AG09309 (cell line): Measurements from ENCODE around the gene BEND2.

Experiments used
- DNase-seq: peaks from one replicate; pipeline ENCODE4 v3.0.0-alpha.2; 2010; ENCODE audit warnings: low read depth
- H3K4me3 ChIP-seq: 2 replicates; pipeline ENCODE4 v1.5.1; 2011; ENCODE audit warnings: mild to moderate bottlenecking, low read depth, low read length, moderate library complexity; ENCODE audit not compliant: control insufficient read depth
- TF ChIP-seq, protein P1 (sequence below): IDR thresholded peaks from 2 replicates; pipeline ENCODE4 v1.5.1; 2011; ENCODE audit warnings: mild to moderate bottlenecking, low read depth, low read length, inconsistent platforms; ENCODE audit not compliant: insufficient read depth, control insufficient read depth; ENCODE audit errors: missing control alignments

Gene BEND2

GRCh38 chrX:18149454-18149853, 71.2 kb downstream of the BEND2 start:
- no peak for DNase-seq
- no peak overlapping the region for H3K4me3 ChIP-seq
- TF ChIP-seq, protein P1, sequence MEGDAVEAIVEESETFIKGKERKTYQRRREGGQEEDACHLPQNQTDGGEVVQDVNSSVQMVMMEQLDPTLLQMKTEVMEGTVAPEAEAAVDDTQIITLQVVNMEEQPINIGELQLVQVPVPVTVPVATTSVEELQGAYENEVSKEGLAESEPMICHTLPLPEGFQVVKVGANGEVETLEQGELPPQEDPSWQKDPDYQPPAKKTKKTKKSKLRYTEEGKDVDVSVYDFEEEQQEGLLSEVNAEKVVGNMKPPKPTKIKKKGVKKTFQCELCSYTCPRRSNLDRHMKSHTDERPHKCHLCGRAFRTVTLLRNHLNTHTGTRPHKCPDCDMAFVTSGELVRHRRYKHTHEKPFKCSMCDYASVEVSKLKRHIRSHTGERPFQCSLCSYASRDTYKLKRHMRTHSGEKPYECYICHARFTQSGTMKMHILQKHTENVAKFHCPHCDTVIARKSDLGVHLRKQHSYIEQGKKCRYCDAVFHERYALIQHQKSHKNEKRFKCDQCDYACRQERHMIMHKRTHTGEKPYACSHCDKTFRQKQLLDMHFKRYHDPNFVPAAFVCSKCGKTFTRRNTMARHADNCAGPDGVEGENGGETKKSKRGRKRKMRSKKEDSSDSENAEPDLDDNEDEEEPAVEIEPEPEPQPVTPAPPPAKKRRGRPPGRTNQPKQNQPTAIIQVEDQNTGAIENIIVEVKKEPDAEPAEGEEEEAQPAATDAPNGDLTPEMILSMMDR: no peak

DNA sequence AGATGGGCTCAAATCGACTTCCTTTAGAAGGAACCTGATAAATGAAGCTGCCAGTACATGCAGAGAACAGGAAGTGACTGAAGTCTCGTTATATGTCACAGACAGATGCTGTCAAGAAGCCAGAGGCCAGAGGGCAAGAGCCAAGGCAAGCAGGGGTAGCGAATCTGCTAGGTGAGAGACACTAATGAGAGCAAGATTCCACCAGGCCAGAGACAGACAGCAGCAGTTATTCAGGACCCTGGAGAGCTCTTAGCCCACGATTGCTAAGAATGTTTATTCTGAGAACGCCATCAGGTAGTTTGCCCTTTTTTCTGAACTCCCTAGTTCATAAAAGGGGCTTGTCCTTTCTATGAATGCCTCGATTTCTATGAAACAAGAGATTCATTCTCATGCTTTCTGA, 73.7 kb downstream of the BEND2 start:
- TF ChIP-seq, protein P1: no peak
- no peak for DNase-seq
- no peak overlapping the region for H3K4me3 ChIP-seq

GRCh38 chrX:18146009-18146408, 74.7 kb downstream of the BEND2 start:
- TF ChIP-seq, protein P1: no peak
- no peak for DNase-seq

GRCh38 chrX:18136816-18137215, 83.9 kb downstream of the BEND2 start:
- TF ChIP-seq, protein P1: no peak
- DNase-seq: no peak
- no peak overlapping the region for H3K4me3 ChIP-seq

More at GRCh38 chrX:18146009-18146408, 74.7 kb downstream of the BEND2 start:
- H3K4me3 ChIP-seq: no peak overlapping the region

- no peak overlapping the region for H3K4me3 ChIP-seq
- DNase-seq: no peak
- TF ChIP-seq, protein P1: no peak
These were observed 87.1 kb downstream of the BEND2 start for GRCh38 chrX:18133605-18134004.

DNA sequence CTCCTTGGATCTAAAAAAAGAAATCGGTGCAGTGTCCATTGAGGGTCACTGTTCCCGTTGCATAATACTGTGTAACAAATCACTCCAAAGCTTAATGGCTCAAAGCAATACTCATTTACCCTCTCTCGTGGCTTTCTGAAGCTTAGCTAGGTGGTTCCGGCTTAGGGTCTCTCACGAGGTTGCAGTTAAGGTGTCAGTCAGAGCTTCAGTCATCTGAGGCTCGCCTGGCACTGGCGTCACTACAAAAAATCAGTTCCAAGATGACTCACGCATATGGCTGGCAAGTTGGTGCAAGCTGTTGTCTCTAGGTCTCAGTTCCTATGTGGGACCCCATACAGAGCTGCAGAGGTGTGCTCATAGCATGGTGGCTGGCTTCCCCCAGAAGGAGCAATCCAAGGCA, 91.0 kb downstream of the BEND2 start:
- no peak overlapping the region for H3K4me3 ChIP-seq
- no peak for DNase-seq
- TF ChIP-seq, protein P1: no peak

- TF ChIP-seq, protein P1: no peak
- H3K4me3 ChIP-seq: no peak overlapping the region
- no peak for DNase-seq
These were observed 93.7 kb downstream of the BEND2 start for GRCh38 chrX:18126971-18127370.
